WTC11 (cell line): ENCODE data around the gene CDK5RAP2.

Experiments
- CTCF ChIP-seq: fragments of 200-600 bp; IDR thresholded peaks from 2 replicates; pipeline ENCODE4 v1.8.0; 2022; ENCODE audit warnings: antibody characterized with exemption
- E2F5 ChIP-seq: sonication (generic); formaldehyde crosslinking; IDR thresholded peaks from 2 replicates; pipeline ENCODE4 v1.8.1; 2022; ENCODE audit warnings: mild to moderate bottlenecking, moderate library complexity, missing genetic modification reagents
- NR1H2 ChIP-seq: sonication (generic); formaldehyde crosslinking; IDR thresholded peaks from 2 replicates; pipeline ENCODE4 v1.9.0; 2021; ENCODE audit warnings: mild to moderate bottlenecking, moderate library complexity, missing genetic modification reagents
- TEAD1 ChIP-seq: sonication (generic); formaldehyde crosslinking; IDR thresholded peaks from 2 replicates; pipeline ENCODE4 v1.8.0; 2022; ENCODE audit warnings: mild to moderate bottlenecking, missing genetic modification reagents
- TP53 ChIP-seq: sonication (generic); formaldehyde crosslinking; IDR thresholded peaks from 2 replicates; pipeline ENCODE4 v1.8.1; 2023; ENCODE audit warnings: mild to moderate bottlenecking, missing genetic modification reagents

DNA sequence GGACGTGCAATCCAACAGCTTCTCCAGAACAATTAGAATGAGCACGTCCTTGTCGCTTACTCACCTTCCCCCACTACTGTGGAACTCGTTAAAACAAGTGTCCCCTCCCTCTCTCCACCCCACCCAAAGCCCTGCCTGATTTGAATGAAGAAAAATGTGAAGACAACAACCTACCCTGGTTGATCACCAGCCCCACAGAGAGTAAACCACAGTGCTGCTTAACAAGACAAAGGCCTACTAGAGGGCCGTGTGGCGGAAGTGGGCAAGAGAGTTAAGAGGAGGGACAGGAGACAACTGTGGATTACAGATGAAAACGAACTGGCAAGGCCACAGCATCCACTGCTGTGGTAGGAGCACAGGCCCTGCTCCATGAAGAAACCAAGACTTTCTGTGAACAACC lies 51.1 kb downstream of the CDK5RAP2 start:
- no peak for TF ChIP-seq TEAD1
- TF ChIP-seq CTCF = no peak
- TF ChIP-seq NR1H2 (CRISPR knock-in tag) = no peak
- TF ChIP-seq TP53 = no peak
- TF ChIP-seq E2F5 = no peak
